HFFc6 (cell line): ENCODE results near the gene GIPC1. TPM values are rescaled to one million over a fixed set of nuclear protein-coding genes. Genes with fewer than 3 reads are reported as not detected.
A peak's percentile ranks its signal among the peaks of the same experiment; 100 is the strongest.
"Not testable (repeated sequence)": the region's sequence is repeated elsewhere in the genome, so short reads cannot be mapped to it uniquely, and the experiment has no call there.

Source experiments
- DNase-seq: peaks from one replicate; pipeline ENCODE4 v3.0.0-alpha.2; 2018
- H3K27ac Mint-ChIP-seq: 2 replicates; pipeline ENCODE4 v1.8.0; 2020; ENCODE audit warnings: mild to moderate bottlenecking, mixed read lengths
- H3K27me3 Mint-ChIP-seq: 2 replicates; pipeline ENCODE4 v1.8.0; 2021; ENCODE audit warnings: mild to moderate bottlenecking, moderate library complexity, mixed read lengths; ENCODE audit not compliant: insufficient read depth
- H3K36me3 Mint-ChIP-seq: 2 replicates; pipeline ENCODE4 v1.8.0; 2021; ENCODE audit warnings: low read depth, mixed read lengths
- H3K4me1 Mint-ChIP-seq: 2 replicates; pipeline ENCODE4 v1.8.0; 2020; ENCODE audit warnings: low read depth, mixed read lengths
- H3K4me3 Mint-ChIP-seq: 2 replicates; pipeline ENCODE4 v1.8.0; 2020; ENCODE audit warnings: mild to moderate bottlenecking, moderate library complexity, mixed read lengths
- H3K9me3 Mint-ChIP-seq: 2 replicates; pipeline ENCODE4 v1.8.0; 2020; ENCODE audit warnings: mild to moderate bottlenecking, mixed read lengths
- total RNA-seq, 6 experiments: library from RNA; stranded (reverse); fragmentation: NEBNext Ultra II Directional; extraction: Animal tissue kit (Norgen Biotek cat#: 25700); gene quantifications; 2 replicates in 1 of 6; 3 replicates in 5 of 6; pipeline ENCODE4 v1.2.3, GENCODE V29; 2021
- TF ChIP-seq, protein P1 (sequence below): fragments of 200-600 bp; sonication (generic); IDR thresholded peaks from 2 replicates; pipeline ENCODE4 v1.5.0; 2021; ENCODE audit warnings: antibody characterized with exemption, mild to moderate bottlenecking

The GIPC1 gene
- total RNA-seq, 6 experiments from 2014 or later, result 169 to 204 (median 181) TPM

DNA sequence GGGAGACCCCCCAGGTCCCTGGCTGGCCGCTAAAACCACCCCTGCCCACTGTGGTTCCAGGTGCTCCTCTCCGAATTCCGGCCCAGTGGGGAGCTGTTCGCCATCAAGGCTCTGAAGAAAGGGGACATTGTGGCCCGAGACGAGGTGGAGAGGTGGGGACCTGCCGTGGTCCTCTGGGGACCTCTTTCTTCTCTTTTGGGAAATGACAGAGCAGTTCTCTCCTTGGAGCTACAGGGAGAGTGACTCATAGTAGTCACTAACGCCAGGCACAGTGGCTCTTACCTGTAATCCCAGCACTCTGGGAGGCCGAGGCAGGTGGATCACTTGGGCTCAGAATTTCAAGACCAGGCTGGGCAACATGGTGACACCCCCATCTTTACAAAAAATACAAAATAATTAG lies 28.1 kb downstream of the GIPC1 start:
- no peak for DNase-seq
- no peaks in the 10 kb centered on the region for H3K9me3 Mint-ChIP-seq
- peaks cover 4% of the 10 kb centered on the region; the same call in 1 of the 2 replicates for H3K36me3 Mint-ChIP-seq
- H3K27me3 Mint-ChIP-seq, result peaks cover 5% of the 10 kb centered on the region
- TF ChIP-seq, protein P1, sequence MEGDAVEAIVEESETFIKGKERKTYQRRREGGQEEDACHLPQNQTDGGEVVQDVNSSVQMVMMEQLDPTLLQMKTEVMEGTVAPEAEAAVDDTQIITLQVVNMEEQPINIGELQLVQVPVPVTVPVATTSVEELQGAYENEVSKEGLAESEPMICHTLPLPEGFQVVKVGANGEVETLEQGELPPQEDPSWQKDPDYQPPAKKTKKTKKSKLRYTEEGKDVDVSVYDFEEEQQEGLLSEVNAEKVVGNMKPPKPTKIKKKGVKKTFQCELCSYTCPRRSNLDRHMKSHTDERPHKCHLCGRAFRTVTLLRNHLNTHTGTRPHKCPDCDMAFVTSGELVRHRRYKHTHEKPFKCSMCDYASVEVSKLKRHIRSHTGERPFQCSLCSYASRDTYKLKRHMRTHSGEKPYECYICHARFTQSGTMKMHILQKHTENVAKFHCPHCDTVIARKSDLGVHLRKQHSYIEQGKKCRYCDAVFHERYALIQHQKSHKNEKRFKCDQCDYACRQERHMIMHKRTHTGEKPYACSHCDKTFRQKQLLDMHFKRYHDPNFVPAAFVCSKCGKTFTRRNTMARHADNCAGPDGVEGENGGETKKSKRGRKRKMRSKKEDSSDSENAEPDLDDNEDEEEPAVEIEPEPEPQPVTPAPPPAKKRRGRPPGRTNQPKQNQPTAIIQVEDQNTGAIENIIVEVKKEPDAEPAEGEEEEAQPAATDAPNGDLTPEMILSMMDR, result peak; percentile 18; the same call in 1 of the 2 replicates
- H3K4me3 Mint-ChIP-seq, result no peak overlapping the region
- H3K4me1 Mint-ChIP-seq, result no peaks in the 10 kb centered on the region
- H3K27ac Mint-ChIP-seq, result no peak overlapping the region

DNA sequence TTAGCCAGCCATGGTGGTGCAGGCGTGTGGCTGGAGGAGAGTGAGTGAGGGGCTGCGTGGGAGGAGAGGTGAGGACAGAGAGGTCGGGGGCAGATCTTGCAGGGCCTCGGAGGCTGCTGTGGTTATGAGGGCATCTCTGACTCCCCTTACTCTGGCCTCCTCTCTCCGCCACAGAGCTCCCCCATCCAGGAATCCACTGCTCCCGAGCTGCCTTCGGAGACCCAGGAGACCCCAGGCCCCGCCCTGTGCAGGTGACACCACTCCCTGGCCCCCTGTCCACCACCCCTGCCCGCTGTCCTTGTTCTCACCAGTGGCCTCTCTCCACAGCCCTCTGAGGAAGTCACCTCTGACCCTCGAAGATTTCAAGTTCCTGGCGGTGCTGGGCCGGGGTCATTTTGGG lies 28.5 kb downstream of the GIPC1 start:
- peaks cover 4% of the 10 kb centered on the region for H3K27me3 Mint-ChIP-seq
- TF ChIP-seq, protein P1, result no peak

DNA sequence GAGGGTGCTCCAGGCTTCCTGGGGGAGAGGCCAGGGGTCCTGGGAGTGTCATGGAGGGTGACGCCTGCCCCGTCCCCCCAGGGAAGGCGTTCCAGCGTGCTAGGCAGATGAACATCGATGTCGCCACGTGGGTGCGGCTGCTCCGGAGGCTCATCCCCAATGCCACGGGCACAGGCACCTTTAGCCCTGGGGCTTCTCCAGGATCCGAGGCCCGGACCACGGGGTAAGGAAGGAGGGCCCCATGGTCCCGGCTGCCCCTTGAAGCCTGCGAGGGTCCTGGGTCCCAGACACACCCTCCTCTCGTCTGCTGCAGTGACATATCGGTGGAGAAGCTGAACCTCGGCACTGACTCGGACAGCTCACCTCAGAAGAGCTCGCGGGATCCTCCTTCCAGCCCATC lies 32.2 kb downstream of the GIPC1 start:
- H3K27ac Mint-ChIP-seq, result no peak overlapping the region
- DNase-seq, result no peak
- no peaks in the 10 kb centered on the region for H3K4me1 Mint-ChIP-seq
- no peaks in the 10 kb centered on the region for H3K9me3 Mint-ChIP-seq
- H3K4me3 Mint-ChIP-seq, result no peak overlapping the region
- no peaks in the 10 kb centered on the region; the same call in 1 of the 2 replicates for H3K27me3 Mint-ChIP-seq
- H3K36me3 Mint-ChIP-seq, result peaks cover 14% of the 10 kb centered on the region
- TF ChIP-seq, protein P1, result no peak

More for the DNA sequence above, 28.5 kb downstream of the GIPC1 start:
- no peak overlapping the region for H3K4me3 Mint-ChIP-seq
- no peak overlapping the region for H3K27ac Mint-ChIP-seq
- no peak for DNase-seq
- peaks cover 4% of the 10 kb centered on the region; the same call in 1 of the 2 replicates for H3K36me3 Mint-ChIP-seq
- no peaks in the 10 kb centered on the region for H3K4me1 Mint-ChIP-seq
- H3K9me3 Mint-ChIP-seq, result no peaks in the 10 kb centered on the region

DNA sequence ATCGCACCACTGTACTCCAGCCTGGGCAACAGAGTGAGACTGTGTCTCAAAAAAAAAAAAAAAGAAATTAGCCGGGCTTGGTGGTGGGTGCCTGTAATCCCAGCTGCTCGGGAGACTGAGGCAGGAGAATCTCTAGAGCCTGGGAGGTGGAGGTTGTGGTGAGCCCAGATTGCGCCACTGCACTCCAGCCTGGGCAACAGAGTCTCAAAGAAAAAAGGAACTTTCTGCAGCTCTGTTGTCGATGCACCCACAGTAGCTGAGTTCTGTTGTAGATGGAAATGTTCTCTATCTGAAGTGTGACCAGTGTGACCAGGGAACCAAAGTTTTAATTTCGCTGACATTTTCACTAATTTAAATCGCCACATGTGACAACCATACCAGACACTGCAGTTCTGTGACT lies 33.5 kb downstream of the GIPC1 start:
- not testable (repeated sequence) for H3K4me1 Mint-ChIP-seq, H3K4me3 Mint-ChIP-seq, DNase-seq, H3K27ac Mint-ChIP-seq, H3K27me3 Mint-ChIP-seq, H3K9me3 Mint-ChIP-seq
- peaks cover 19% of the 10 kb centered on the region for H3K36me3 Mint-ChIP-seq

DNA sequence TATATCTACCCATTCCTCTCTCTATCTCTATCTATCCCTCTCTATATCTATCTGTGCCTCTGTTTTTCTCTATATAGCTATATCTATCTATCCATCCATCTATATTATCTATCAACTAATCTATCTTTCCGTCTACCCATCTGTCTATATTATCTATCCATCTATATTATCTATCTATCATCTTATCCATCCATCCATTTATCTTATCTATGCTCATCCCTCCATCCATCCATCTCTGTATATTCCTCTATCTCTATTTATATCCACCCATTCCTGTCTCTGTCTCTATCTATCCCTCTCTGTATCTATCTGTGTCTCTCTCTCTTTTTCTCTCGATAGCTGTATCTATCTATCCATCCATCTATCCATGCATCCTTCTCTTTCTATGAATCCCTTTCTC lies 35.0 kb downstream of the GIPC1 start:
- no peak for DNase-seq
- Mint-ChIP-seq H3K27ac (no peak overlapping the region), H3K9me3 (no peaks in the 10 kb centered on the region), H3K4me1 (0 out of 2 replicates have a peak, but pooled peaks cover 3% of the 10 kb centered on the region), H3K4me3 (no peak overlapping the region), H3K27me3 (no peaks in the 10 kb centered on the region), H3K36me3 (peaks cover 19% of the 10 kb centered on the region)
- TF ChIP-seq, protein P1, result no peak

DNA sequence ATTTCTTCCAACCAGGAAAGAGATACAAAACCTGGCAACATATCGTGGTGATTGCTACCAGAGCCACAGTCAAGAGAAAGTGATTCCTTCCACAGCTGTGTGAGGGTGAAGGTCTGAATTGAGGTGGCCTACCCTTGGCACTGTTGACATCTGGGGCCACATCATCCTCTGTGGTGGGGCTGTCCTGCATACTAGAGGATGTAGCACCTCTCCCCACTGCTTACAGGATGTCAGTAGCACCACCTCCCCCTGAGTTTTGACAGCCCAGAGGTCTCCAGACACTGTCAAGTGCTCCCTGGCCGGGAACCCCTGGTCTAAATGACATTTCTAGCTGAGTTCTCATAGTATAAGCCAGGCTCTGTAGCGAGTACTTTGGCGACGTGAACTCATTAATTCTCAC lies 36.2 kb downstream of the GIPC1 start:
- H3K27ac Mint-ChIP-seq, result no peak overlapping the region
- H3K4me3 Mint-ChIP-seq, result no peak overlapping the region
- H3K9me3 Mint-ChIP-seq, result no peaks in the 10 kb centered on the region
- 0 out of 2 replicates have a peak, but pooled peaks cover 6% of the 10 kb centered on the region for H3K4me1 Mint-ChIP-seq
- no peaks in the 10 kb centered on the region for H3K27me3 Mint-ChIP-seq
- H3K36me3 Mint-ChIP-seq, result peaks cover 19% of the 10 kb centered on the region
- DNase-seq, result no peak
- TF ChIP-seq, protein P1, result no peak

DNA sequence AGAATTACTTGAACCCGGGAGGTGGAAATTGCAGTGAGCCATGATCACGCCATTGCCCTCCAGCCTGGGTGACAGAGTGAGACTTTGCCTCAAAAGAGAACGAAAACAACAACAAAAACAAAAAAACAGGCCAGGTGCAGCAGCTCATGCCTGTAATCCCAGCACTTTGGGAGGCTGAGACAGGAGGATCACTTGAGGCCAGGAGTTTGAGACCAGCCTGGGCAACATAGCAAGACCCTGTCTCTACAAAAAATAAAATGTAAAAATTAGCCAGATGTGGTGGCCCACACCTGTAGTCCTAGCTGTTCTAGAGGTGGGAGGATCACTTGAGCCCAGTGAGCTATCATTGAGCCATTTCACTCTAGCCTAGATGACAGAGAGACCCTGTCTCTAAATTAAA lies 43.6 kb downstream of the GIPC1 start:
- peaks cover 23% of the 10 kb centered on the region for H3K36me3 Mint-ChIP-seq
- peaks cover 12% of the 10 kb centered on the region for H3K4me1 Mint-ChIP-seq
- DNase-seq, H3K27ac Mint-ChIP-seq, H3K27me3 Mint-ChIP-seq, H3K4me3 Mint-ChIP-seq, H3K9me3 Mint-ChIP-seq: not testable (repeated sequence)
